ENCODE results near the gene CACNA1G. TPM values are rescaled to one million over a fixed set of nuclear protein-coding genes. Genes with fewer than 3 reads are reported as not detected.

The CACNA1G gene
- total RNA-seq, 1 donor from 2014 or later = 0.27 TPM

DNA sequence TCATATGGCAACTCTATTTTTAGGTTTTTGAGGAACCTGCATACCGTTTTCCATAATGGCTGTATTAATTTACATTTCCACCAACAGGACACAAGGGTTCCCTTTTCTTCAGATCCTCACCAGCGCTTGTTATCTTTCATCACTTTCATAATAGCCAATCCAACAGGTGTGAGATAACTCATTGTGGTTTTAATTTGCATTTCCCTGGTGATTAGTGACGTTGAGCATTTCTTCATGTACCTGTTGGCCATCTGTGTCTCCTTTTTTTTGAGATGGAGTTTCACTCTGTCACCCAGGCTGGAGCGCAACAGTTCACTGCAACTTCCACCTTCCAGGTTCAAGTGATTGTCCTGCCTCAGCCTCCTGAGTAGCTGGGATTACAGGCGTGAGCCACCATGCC lies 38.0 kb downstream of the CACNA1G start:
- FAIRE-seq = no peak
- H3K4me1 Mint-ChIP-seq (ENCODE audit: low read depth, unreplicated experiment) = no peaks in the 10 kb centered on the region
- H2AFZ ChIP-seq (ENCODE audit: low read depth, low read length) = no peak overlapping the region
- no peak overlapping the region for H3K27ac Mint-ChIP-seq (ENCODE audit: unreplicated experiment)
- H3K9me3 Mint-ChIP-seq (ENCODE audit: unreplicated experiment) = no peaks in the 10 kb centered on the region
- H3K36me3 ChIP-seq (ENCODE audit: insufficient read depth, low read length) = no peaks in the 10 kb centered on the region
- peaks cover 41% of the 10 kb centered on the region for H3K27me3 Mint-ChIP-seq (ENCODE audit: low read depth, unreplicated experiment)
- no peaks in the 10 kb centered on the region for H3K9me3 ChIP-seq (ENCODE audit: insufficient read depth, low read depth, low read length)
- H3K27me3 ChIP-seq (ENCODE audit: insufficient read depth, low read length) = no peaks in the 10 kb centered on the region
- no peak overlapping the region for H3K4me3 ChIP-seq (ENCODE audit: insufficient read depth, low read depth, low read length)
- no peaks in the 10 kb centered on the region for H4K20me1 ChIP-seq (ENCODE audit: insufficient read depth, low read length)
- H3K4me1 ChIP-seq (ENCODE audit: insufficient read depth, low read length) = no peaks in the 10 kb centered on the region
- TF ChIP-seq EZH2 (IDR thresholded peaks at IDR 0.05; ENCODE audit: insufficient read depth, low read length) = no peak
- TF ChIP-seq, protein P1, sequence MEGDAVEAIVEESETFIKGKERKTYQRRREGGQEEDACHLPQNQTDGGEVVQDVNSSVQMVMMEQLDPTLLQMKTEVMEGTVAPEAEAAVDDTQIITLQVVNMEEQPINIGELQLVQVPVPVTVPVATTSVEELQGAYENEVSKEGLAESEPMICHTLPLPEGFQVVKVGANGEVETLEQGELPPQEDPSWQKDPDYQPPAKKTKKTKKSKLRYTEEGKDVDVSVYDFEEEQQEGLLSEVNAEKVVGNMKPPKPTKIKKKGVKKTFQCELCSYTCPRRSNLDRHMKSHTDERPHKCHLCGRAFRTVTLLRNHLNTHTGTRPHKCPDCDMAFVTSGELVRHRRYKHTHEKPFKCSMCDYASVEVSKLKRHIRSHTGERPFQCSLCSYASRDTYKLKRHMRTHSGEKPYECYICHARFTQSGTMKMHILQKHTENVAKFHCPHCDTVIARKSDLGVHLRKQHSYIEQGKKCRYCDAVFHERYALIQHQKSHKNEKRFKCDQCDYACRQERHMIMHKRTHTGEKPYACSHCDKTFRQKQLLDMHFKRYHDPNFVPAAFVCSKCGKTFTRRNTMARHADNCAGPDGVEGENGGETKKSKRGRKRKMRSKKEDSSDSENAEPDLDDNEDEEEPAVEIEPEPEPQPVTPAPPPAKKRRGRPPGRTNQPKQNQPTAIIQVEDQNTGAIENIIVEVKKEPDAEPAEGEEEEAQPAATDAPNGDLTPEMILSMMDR (IDR thresholded peaks at IDR 0.05; ENCODE audit: insufficient read depth, low read depth, low read length) = no peak
- H3K4me3 Mint-ChIP-seq (ENCODE audit: unreplicated experiment) = no peak overlapping the region
- H3K27ac ChIP-seq (ENCODE audit: low read depth, low read length) = no peak overlapping the region
- H3K4me2 ChIP-seq (ENCODE audit: low read length) = no peak overlapping the region
- H3K36me3 Mint-ChIP-seq (ENCODE audit: low read depth, unreplicated experiment) = no peaks in the 10 kb centered on the region
- no peak for DNase-seq (ENCODE audit: low read depth)
- H3K79me2 ChIP-seq (ENCODE audit: insufficient read depth, low read length) = no peaks in the 10 kb centered on the region
- H3K9ac ChIP-seq (ENCODE audit: low read length) = no peak overlapping the region

DNA sequence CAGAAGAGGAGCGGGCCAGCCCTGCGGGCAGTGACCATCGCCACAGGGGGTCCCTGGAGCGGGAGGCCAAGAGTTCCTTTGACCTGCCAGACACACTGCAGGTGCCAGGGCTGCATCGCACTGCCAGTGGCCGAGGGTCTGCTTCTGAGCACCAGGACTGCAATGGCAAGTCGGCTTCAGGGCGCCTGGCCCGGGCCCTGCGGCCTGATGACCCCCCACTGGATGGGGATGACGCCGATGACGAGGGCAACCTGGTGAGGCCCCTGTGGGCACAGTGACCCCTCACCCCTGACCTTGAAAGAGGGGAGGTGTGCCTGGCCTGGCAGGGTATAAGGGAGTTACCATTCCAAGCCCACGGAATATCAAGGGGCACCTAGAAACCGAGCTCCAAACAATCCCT lies 39.1 kb downstream of the CACNA1G start:
- no peak overlapping the region for H3K4me3 ChIP-seq (ENCODE audit: insufficient read depth, low read depth, low read length)
- H3K27ac ChIP-seq (ENCODE audit: low read depth, low read length) = no peak overlapping the region
- H4K20me1 ChIP-seq (ENCODE audit: insufficient read depth, low read length) = no peaks in the 10 kb centered on the region
- TF ChIP-seq, protein P1 (IDR thresholded peaks at IDR 0.05; ENCODE audit: insufficient read depth, low read depth, low read length) = no peak
- no peak for TF ChIP-seq EZH2 (IDR thresholded peaks at IDR 0.05; ENCODE audit: insufficient read depth, low read length)
- no peaks in the 10 kb centered on the region for H3K9me3 ChIP-seq (ENCODE audit: insufficient read depth, low read depth, low read length)
- H3K27me3 Mint-ChIP-seq (ENCODE audit: low read depth, unreplicated experiment) = peaks cover 41% of the 10 kb centered on the region
- no peaks in the 10 kb centered on the region for H3K36me3 ChIP-seq (ENCODE audit: insufficient read depth, low read length)
- H3K4me1 Mint-ChIP-seq (ENCODE audit: low read depth, unreplicated experiment) = no peaks in the 10 kb centered on the region
- H3K4me2 ChIP-seq (ENCODE audit: low read length) = no peak overlapping the region
- H3K79me2 ChIP-seq (ENCODE audit: insufficient read depth, low read length) = no peaks in the 10 kb centered on the region
- DNase-seq (ENCODE audit: low read depth) (no peak), FAIRE-seq (no peak)
- no peak overlapping the region for H3K9ac ChIP-seq (ENCODE audit: low read length)
- no peaks in the 10 kb centered on the region for H3K9me3 Mint-ChIP-seq (ENCODE audit: unreplicated experiment)
- H3K27me3 ChIP-seq (ENCODE audit: insufficient read depth, low read length) = no peaks in the 10 kb centered on the region
- peaks cover 5% of the 10 kb centered on the region for H3K4me1 ChIP-seq (ENCODE audit: insufficient read depth, low read length)
- H3K36me3 Mint-ChIP-seq (ENCODE audit: low read depth, unreplicated experiment) = no peaks in the 10 kb centered on the region
- H2AFZ ChIP-seq (ENCODE audit: low read depth, low read length) = no peak overlapping the region
- no peak overlapping the region for H3K4me3 Mint-ChIP-seq (ENCODE audit: unreplicated experiment)
- no peak overlapping the region for H3K27ac Mint-ChIP-seq (ENCODE audit: unreplicated experiment)

DNA sequence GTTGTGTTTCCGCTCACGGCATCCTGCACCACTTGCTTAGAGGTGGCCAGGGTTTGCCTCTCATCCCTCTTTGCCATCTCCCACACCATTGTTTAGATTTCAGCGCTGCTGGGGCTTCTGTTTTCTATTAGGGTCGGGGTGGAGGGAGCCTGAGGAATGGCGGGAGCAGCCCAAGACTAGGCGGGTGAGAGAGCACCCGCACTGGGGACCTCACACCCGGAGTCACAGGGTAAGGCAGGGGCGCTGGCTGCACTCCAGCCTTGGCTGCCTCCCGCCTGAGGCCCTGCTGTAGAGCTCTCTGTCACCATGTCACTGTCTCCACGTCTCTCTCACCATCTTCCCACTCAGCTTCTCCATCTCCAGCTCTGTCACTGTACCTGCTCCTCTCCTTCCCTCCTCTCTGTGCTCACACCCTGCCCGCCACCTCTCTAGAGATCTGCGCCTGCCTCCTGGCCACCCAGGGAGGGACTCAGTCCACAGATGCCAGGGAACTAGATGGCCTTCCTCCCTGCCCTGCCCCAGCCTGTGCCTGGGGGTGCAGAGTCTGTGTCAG lies 41.4 kb downstream of the CACNA1G start:
- H3K27ac Mint-ChIP-seq (ENCODE audit: unreplicated experiment) = peak overlapping the region; percentile 85
- no peak overlapping the region for H3K9ac ChIP-seq (ENCODE audit: low read length)
- no peak for TF ChIP-seq EZH2 (IDR thresholded peaks at IDR 0.05; ENCODE audit: insufficient read depth, low read length)
- TF ChIP-seq, protein P1 (IDR thresholded peaks at IDR 0.05; ENCODE audit: insufficient read depth, low read depth, low read length) = no peak
- peaks cover 8% of the 10 kb centered on the region for H3K4me1 ChIP-seq (ENCODE audit: insufficient read depth, low read length)
- H2AFZ ChIP-seq (ENCODE audit: low read depth, low read length) = no peak overlapping the region
- H3K27ac ChIP-seq (ENCODE audit: low read depth, low read length) = no peak overlapping the region
- no peaks in the 10 kb centered on the region for H3K9me3 ChIP-seq (ENCODE audit: insufficient read depth, low read depth, low read length)
- no peaks in the 10 kb centered on the region for H3K27me3 ChIP-seq (ENCODE audit: insufficient read depth, low read length)
- no peaks in the 10 kb centered on the region for H3K79me2 ChIP-seq (ENCODE audit: insufficient read depth, low read length)
- peaks cover 8% of the 10 kb centered on the region for H3K4me1 Mint-ChIP-seq (ENCODE audit: low read depth, unreplicated experiment)
- H3K4me3 Mint-ChIP-seq (ENCODE audit: unreplicated experiment) = no peak overlapping the region
- H4K20me1 ChIP-seq (ENCODE audit: insufficient read depth, low read length) = no peaks in the 10 kb centered on the region
- FAIRE-seq (no peak), DNase-seq (ENCODE audit: low read depth) (no peak)
- no peaks in the 10 kb centered on the region for H3K9me3 Mint-ChIP-seq (ENCODE audit: unreplicated experiment)
- H3K36me3 ChIP-seq (ENCODE audit: insufficient read depth, low read length) = no peaks in the 10 kb centered on the region
- no peak overlapping the region for H3K4me2 ChIP-seq (ENCODE audit: low read length)
- H3K4me3 ChIP-seq (ENCODE audit: insufficient read depth, low read depth, low read length) = no peak overlapping the region
- H3K36me3 Mint-ChIP-seq (ENCODE audit: low read depth, unreplicated experiment) = no peaks in the 10 kb centered on the region
- H3K27me3 Mint-ChIP-seq (ENCODE audit: low read depth, unreplicated experiment) = peaks cover 39% of the 10 kb centered on the region
